ENCODE data around the gene RCBTB1.
"Not testable (repeated sequence)": the region's sequence is repeated elsewhere in the genome, so short reads cannot be mapped to it uniquely, and the experiment has no call there.

Gene RCBTB1

DNA sequence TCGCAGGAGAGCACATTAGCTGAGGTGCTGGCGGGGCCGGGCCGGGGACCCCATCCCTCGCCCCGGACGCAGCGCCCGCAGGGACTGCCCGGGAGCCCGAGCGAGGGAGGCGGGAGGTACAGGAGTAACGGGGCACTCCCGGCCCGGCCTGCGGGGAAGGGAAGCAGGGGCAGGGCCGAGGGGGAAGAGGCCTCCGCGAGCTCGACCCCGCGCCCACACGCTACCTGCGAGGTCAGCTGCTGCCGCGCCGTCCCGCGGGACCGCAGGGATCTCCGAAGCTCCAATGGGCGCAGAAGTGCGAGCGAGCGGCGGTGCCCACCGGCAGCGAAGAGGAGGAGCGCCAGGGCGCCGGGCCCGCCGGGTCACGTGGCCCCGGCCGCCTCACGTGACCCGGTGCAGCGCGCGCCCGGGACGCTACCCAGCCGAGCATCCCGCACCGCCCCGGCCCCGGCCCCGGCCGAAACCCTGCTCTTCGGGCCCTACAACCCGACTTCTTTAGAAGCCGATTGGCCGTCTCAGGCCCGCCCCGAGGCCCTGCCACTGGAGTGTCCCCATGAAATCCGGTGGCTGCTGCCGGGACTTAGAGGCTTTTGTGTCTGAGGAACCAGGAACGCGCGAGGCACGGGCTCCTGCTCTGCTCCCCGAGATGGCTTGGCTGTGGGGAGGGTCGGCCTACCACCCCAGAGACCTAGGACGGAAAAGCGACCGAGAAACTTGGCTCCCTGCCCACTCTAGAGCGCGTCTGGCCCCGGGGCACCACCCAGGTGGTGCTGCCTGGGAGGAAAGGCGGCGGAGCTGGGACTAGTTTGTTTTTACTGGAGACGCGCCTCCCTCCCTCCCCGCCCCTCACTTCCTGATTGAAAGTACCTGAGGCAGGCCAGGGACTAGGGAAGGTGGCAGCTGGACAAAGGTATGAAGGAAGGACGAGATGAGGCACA is at the start of gene RCBTB1:
Gene RCBTB1, minus strand, starts transcription at position 339 of the 938 bp plus-strand sequence. CDS start 18,279 bp downstream, outside the sequence.
- FAIRE-seq (no peak), DNase-seq (ENCODE audit: low spot score) (peak; percentile 87)

- FAIRE-seq (no peak), DNase-seq (ENCODE audit: low spot score) (no peak)
These were observed 48.4 kb upstream of the RCBTB1 start for GRCh38 chr13:49633710-49634109.

DNA sequence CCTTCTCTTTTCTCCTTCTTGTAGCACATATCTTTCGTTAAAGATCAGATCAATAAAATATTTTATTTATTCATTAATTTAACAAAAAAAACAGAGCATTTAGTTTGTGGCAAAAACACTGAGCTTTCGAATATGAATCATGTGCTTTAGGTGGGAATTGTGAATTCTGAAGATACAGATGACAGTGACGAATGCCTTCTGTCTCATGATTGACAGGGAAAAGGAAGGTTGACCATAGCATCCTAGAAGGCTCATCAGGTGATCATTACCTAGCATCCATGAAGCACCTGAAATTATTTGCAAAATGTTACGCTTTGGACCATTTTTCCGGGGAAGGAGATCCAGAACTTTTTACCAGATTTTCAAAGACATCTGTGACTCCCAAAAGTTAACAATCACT is 46.8 kb upstream of the RCBTB1 start:
- no peak for DNase-seq (ENCODE audit: low spot score)
- no peak for FAIRE-seq

GRCh38 chr13:49630580-49630979 is 45.2 kb upstream of the RCBTB1 start:
- no peak for DNase-seq (ENCODE audit: low spot score)
- FAIRE-seq: no peak

- DNase-seq (ENCODE audit: low spot score) (no peak), FAIRE-seq (no peak)
These were observed 44.6 kb upstream of the RCBTB1 start for GRCh38 chr13:49629947-49630346.

GRCh38 chr13:49629196-49629938 is 44.0 kb upstream of the RCBTB1 start:
- no peak for FAIRE-seq
- DNase-seq (ENCODE audit: low spot score): no peak

- FAIRE-seq: no peak
- no peak for DNase-seq (ENCODE audit: low spot score)
These were observed 42.7 kb upstream of the RCBTB1 start, which contains the start of gene ARL11 for GRCh38 chr13:49627831-49628652. TSS of gene ARL11 (plus strand) at chr13:49628507. CDS start at chr13:49630448, 1,941 bp downstream.

GRCh38 chr13:49625392-49626079 is 40.2 kb upstream of the RCBTB1 start:
- DNase-seq (ENCODE audit: low spot score) (no peak), FAIRE-seq (no peak)

GRCh38 chr13:49624229-49624628 is 38.9 kb upstream of the RCBTB1 start:
- FAIRE-seq: no peak
- DNase-seq (ENCODE audit: low spot score): no peak

- DNase-seq (ENCODE audit: low spot score) (no peak), FAIRE-seq (no peak)
These were observed 37.0 kb upstream of the RCBTB1 start for GRCh38 chr13:49622174-49622946.

- FAIRE-seq: no peak
- peak; percentile 3 for DNase-seq (ENCODE audit: low spot score)
These were observed 34.8 kb upstream of the RCBTB1 start for GRCh38 chr13:49620170-49620621.

DNA sequence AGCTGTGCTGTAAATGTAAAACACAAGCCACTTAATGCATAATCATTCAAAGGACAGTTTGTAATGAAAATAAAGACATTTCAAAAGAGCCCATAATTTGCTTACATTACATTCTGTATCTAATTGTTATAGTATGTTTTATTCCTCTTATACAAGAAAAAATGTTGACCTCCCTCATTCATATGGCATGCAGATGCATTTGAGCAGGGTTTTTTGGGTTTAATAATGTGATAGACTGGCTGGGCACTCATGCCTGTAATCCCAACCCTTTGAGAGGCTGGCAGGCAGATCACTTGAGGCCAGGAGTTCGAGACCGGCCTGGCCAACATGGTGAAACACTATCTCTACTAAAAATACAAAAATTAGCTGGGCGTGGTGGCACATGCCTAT is 31.3 kb upstream of the RCBTB1 start:
- DNase-seq (ENCODE audit: low spot score): no peak
- no peak for FAIRE-seq

GRCh38 chr13:49615836-49616675 is 30.7 kb upstream of the RCBTB1 start:
- DNase-seq (ENCODE audit: low spot score): no peak
- no peak for FAIRE-seq

- not testable (repeated sequence) for DNase-seq (ENCODE audit: low spot score); FAIRE-seq
These were observed 26.7 kb upstream of the RCBTB1 start for GRCh38 chr13:49612042-49612441.

GRCh38 chr13:49610176-49610575 is 24.8 kb upstream of the RCBTB1 start:
- no peak for DNase-seq (ENCODE audit: low spot score)
- no peak for FAIRE-seq

GRCh38 chr13:49608651-49609331 is 23.4 kb upstream of the RCBTB1 start:
- no peak for DNase-seq (ENCODE audit: low spot score)
- FAIRE-seq: no peak

- DNase-seq (ENCODE audit: low spot score) (no peak), FAIRE-seq (no peak)
These were observed 22.4 kb upstream of the RCBTB1 start for GRCh38 chr13:49607761-49608160.
